ENCODE data around the gene GOLGA8Q.
"Not testable (repeated sequence)": the region's sequence is repeated elsewhere in the genome, so short reads cannot be mapped to it uniquely, and the experiment has no call there.

GOLGA8Q gene

GRCh38 chr15:30551750-30552149, at the start of gene GOLGA8Q:
TSS of gene GOLGA8Q (plus strand) at chr15:30552050. CDS start at chr15:30552078, 28 bp downstream.
- DNase-seq: not testable (repeated sequence)

- not testable (repeated sequence) for DNase-seq
Measured at GRCh38 chr15:30502904-30503781, 48.7 kb upstream of the GOLGA8Q start.

DNA sequence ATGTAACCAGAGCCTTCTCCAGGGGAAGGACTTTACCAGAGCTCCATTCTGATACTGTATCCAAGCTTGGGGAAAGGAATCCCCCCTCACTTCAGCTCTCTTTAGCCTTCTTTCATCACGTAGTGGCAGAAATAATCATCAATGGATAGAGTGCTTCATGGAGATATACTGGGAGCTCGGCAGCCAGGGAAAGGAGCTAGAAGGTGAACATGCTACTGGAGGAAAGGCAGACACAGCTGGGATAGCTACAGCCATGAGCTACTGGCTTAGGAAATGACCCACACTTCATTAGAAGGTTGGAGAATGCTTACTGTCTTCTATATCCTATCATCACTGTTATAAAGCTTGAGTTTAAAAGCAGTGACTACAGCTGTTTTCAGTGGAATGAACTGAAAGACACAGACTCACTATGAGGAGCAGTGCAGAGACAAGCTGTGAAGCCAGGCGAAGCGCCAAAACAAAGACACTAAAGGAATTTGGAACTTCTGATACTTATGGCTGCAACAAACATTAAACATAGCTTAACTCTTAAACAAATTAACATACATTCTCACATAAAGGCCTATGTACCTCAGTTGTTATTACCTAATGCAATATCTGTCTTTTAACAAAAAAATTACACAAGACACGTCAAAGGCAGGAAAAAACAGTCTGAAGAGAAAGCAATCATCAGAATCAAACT, 47.5 kb upstream of the GOLGA8Q start:
- DNase-seq: not testable (repeated sequence)

DNA sequence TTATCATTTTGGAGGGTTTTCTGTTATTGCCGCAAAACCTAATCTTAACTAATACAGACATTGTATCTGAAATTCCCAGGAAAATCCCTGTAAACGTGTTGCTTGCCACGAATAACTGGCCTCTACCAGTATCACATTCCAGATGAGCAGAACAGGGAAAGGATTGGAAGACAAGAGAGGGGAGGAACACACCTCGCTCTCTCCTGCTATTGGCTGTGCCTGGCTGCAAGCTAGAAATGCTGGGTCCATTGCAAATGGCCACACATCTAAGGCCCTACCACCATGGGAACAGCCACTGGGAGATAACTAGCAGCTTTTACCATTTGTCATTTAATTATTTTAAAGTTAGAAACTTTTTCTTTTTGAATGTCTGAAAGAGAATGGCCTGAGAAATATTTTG, 37.3 kb upstream of the GOLGA8Q start:
- not testable (repeated sequence) for DNase-seq

DNA sequence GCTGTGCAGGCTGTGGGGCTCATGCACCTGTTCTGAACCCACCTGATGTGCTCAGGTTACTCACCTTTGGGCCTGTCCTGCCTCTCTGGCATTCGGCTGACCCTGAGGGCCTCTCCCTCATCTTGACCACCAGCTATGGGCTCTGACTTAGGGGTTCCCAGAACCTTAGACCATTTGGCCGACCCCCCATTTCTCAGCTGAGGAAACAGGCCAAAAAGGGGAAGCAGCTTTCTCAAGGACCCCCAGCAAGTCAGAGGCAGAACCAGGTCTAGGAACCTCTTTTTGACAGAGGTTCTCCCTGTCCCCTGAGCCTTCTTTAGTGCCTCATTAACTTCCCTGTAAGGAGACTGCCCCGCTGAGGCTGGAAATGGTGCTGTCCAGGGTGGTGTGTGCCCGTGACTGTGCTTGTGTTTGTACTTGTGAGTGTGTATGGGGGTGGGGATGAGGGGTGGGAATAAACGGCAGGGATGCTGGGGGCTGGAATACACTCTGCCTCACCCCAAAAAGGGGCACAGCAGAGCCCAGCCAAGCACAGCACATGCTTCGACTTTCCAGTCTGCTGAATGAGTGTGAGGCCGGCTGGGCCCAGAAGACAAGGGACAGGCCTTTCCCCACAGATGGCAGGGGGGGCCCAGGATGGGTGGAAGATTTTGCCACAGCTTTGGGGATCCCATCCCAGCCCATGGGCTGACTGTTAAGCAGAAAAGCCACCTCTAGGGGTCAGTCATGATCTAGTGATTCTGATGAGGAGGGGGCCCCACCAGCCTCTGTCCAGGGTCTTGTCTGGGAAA, 28.2 kb upstream of the GOLGA8Q start:
- DNase-seq: peak; percentile 0

DNA sequence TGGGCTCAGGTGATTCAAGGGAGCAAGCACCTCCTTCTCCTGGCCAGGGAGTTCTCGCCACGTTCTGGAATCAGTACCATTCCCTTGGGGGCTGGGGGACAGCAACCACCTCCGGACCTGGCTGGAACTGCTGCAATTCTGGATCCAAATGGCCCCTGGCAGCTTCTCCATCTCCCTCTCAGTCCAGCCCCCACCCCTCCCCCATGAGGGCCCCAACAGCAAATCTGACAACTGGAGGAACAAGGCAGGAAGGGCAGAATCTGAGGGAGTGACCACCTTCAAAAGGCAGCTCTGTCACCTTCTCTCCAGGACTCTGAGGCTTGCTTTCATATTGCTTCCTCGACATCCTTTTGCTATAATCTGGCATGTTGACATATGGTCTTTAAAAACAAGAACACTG, 25.9 kb upstream of the GOLGA8Q start:
- not testable (repeated sequence) for DNase-seq

GRCh38 chr15:30529049-30529448, 22.8 kb upstream of the GOLGA8Q start:
- DNase-seq: not testable (repeated sequence)

DNA sequence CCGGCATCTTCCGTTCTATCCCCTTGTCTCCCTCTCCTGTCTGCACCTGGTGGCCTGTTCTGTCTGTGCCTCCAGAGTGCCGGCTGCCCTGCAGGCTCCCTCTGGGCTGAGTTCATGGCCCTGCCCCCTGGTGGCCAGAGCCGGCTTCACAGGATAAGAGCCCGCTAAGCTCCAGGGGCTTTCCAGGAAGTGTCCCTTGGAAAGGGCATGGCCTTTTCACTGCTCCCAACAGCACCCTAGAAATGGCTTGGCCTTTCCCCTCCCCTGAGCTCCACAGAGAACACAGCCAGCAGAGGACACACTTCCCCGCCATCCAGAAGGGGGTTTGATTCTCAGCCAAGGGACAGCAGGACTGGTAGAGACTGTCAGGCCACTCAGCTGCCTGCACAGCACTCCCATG, 15.1 kb downstream of the GOLGA8Q start:
- not testable (repeated sequence) for DNase-seq

DNA sequence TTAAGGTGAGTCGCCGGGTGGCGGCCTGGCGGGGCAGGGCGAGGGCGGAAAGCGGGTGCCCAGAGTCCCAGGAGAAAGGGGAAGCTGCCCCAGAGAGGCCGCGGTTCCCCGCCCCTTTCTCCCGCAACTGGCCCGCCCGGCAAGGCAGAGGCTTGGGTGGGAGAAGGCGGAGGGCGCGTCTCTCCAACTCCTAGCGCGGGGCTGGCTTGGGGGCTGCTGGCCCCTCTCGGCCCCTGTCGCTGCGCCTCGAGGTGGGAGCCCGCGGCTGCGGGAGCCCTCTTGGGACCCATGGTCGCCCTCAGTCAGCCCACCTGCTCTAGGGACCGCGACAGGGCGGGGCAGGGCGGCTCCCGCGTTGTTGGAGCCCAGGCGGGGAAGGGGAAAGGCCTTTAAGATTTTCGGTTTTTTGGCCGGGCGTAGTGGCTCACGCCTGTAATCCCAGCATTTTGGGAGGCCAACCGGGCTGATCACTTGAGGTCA, 21.2 kb downstream of the GOLGA8Q start:
- not testable (repeated sequence) for DNase-seq

- DNase-seq: not testable (repeated sequence)
Measured at GRCh38 chr15:30579394-30579970, 27.6 kb downstream of the GOLGA8Q start.

DNA sequence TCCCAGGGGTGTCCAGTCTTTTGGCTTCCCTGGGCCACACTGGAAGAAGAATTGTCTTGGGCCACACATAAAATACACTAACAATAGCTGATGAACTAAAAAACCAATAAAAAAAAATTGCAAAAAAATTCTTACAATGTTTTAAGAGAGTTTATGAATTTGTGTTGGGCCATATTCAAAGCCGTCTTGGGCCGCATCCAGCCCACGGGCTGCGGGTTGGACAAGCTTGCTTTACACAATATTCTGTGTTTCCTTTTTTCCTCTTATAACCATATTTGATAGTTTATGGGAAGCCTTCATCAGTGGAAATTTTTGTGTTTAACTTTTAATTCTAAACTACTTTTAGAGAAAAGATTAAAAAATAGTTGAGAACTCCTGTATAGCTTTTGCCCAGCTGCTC, 28.9 kb downstream of the GOLGA8Q start:
- DNase-seq: not testable (repeated sequence)

DNA sequence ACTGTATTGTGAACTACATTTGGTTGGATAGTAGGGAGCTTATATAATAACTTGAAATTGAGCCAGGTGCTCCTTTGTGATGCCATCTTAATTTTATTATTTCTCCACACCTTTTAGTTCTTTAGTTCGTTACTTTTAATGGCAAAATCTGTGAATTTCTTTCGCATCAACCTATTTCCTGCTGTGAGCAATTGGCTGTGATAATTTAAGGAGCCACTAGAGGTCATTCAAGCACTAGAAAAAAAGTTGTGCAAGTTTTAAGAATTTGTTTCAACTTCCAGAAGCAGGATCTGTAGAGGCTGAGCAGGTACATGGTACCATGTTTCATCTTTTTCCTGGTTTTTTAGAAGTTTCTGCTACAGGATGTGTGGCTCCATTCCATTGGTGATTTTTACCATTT, 47.1 kb downstream of the GOLGA8Q start:
- DNase-seq: not testable (repeated sequence)

DNA sequence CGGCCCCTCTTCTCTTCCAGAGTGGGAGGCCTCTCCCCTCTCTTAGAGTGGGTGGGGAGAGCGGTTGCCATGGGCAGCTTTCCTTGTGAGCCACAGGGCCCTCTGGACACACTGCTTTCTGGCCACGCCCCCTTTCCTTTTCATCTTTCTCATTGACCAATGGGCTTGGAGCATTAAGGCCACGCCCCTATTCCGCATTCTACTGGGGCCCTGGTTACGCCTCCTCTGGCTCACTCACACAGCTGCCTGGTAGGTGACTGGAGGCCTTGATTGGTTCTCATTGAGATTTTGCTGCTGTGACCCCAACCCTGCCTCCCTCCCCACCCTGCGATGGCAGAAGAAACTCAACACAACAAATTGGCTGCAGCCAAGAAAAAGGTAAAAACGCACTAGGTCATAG, 51.9 kb downstream of the GOLGA8Q start, which contains the start of gene GOLGA8H:
Gene GOLGA8H (plus strand): TSS at position 233 of the 400 bp plus-strand sequence. CDS start 98 bp downstream, at position 331.
- not testable (repeated sequence) for DNase-seq

Data from eye (tissue), 1 donor.